Adrenal gland (tissue), 12 donors: Measurements from ENCODE around the gene NECTIN4. TPM values are rescaled to one million over a fixed set of nuclear protein-coding genes. Genes with fewer than 3 reads are reported as not detected.

ENCODE experiments used
- DNase-seq, 7 donors: peaks; one replicate each; pipeline ENCODE4 v3.0.0-alpha.2; 2019 to 2020
- H3K27ac ChIP-seq, 5 donors: fragments of 200-600 bp; sonication (generic) in 4 of 5; 1 replicate in 3 of 5; 2 replicates in 2 of 5; pipeline versions ENCODE4 v1.5.1 to v1.8.0; 2016 to 2020; ENCODE audit warnings: mild to moderate bottlenecking in 1 of 5
- H3K27me3 ChIP-seq: fragments of 200-600 bp; 2 replicates; pipeline ENCODE4 v1.8.0; 2021
- H3K36me3 ChIP-seq, 2 donors: fragments of 200-600 bp; replicated peaks in 1 of 2; 1 replicate in 1 of 2; 2 replicates in 1 of 2; pipeline versions ENCODE4 v1.5.1 to v1.8.0; 2018 to 2022
- H3K4me1 ChIP-seq, 2 donors: fragments of 200-600 bp; replicated peaks in 1 of 2; 1 replicate in 1 of 2; 2 replicates in 1 of 2; pipeline versions ENCODE4 v1.5.1 to v1.8.0; 2018 to 2021
- H3K4me3 ChIP-seq, 4 donors: fragments of 200-600 bp; sonication (generic) in 3 of 4; one replicate each; pipeline ENCODE4 v1.5.1; 2016 to 2018
- H3K9me3 ChIP-seq, 3 donors: fragments of 200-600 bp; sonication (generic) in 1 of 3; replicated peaks in 1 of 3; 1 replicate in 2 of 3; 2 replicates in 1 of 3; pipeline versions ENCODE4 v1.5.1 to v1.8.0; 2016 to 2021
- CTCF ChIP-seq, 6 experiments: fragments of 450-650 bp in 4 of 6; fragments of 200-600 bp in 2 of 6; sonication (generic) in 1 of 6; IDR thresholded peaks; 1 replicate in 5 of 6; 2 replicates in 1 of 6; pipeline versions ENCODE4 v1.5.1 to v1.8.0; 2016 to 2021; ENCODE audit warnings: antibody characterized with exemption in 6 of 6, mild to moderate bottlenecking in 2 of 6, moderate library complexity in 1 of 6
- POLR2A ChIP-seq, 2 donors: fragments of 450-650 bp; IDR thresholded peaks; one replicate each; pipeline ENCODE4 v1.6.1; 2017; ENCODE audit warnings: antibody characterized with exemption in 2 of 2, mild to moderate bottlenecking in 2 of 2, moderate library complexity in 1 of 2
- WGBS, 4 donors: extraction: QIAGEN DNeasy Blood & Tissue Kit in 2 of 4; methylation state at CpG; one replicate each; pipeline versions ENCODE4 v1.1.5 to v1.1.7; 2013 to 2017; 5-methylcytosine and 5-hydroxymethylcytosine counted together
- intact Hi-C, 2 donors: fragments of 100-400 bp; cut with DNase I; formaldehyde crosslinking; loops; one replicate each; pipeline versions ENCODE4 v1.14.1 to v1.15.0; 2022 to 2023
- polyA plus RNA-seq, 3 donors: library from polyadenylated mRNA; stranded (reverse); fragments of 200-250 nt in 2 of 3; fragments of 350-450 nt in 1 of 3; fragmentation: Illumina TruSeq in 1 of 3; extraction: RNeasy Lipid Tissue Mini Kit (QIAGEN cat#74804) in 1 of 3; gene quantifications; one replicate each; pipeline ENCODE4 v1.2.3, GENCODE V29; 2013 to 2014
- total RNA-seq, 9 donors: library from RNA; depleted of rRNA in 4 of 9; stranded (reverse); fragments of >200 nt in 4 of 9; fragments of 120-200 nt in 1 of 9; fragmentation: NEBNext Ultra II Directional in 1 of 9; extraction: Animal tissue kit (Norgen Biotek cat#: 25700) in 1 of 9; gene quantifications; one replicate each; pipeline versions ENCODE4 v1.1.0 to v1.2.4, GENCODE V29; 2013 to 2023
- donor health status: healthy with polysubstance abuse.
- donor health status: Bipolar disorder and iron deficiency.
- donor health status: DM: yes; HTN: yes; CAD: no.
- donor health status: DM: no; HTN: no; CAD: no.
- donor health status: DM: no; HTN: no; CAD: no.
- donor health status: DM: yes; HTN: yes; CAD: no.

Gene NECTIN4
- total and polyA plus RNA-seq, 12 donors, result 0.06 to 0.10 TPM; not detected in 10

DNA sequence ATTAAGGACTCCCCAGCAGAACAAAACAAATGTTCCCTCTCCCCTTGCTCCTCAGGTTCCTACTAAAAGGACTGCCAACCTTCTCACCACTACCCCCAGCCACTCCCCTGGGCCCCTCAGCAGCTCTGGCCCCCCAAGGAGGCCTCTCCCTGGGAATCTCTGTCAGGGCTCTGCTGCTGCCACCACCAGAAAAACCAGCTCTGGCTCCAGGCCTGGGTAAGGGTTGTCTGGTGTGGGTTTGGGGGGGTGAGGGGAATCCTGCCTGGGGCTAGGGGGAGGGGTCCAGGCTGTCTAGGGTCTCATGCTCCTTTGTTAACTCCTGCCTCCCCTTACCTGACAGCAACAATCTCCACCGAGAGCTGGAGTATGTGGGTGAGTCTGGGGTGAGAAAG lies 4.8 kb downstream of the NECTIN4 start:
- no peak for TF ChIP-seq CTCF (IDR thresholded peaks at IDR 0.05)
- no peak for TF ChIP-seq POLR2A (IDR thresholded peaks at IDR 0.05)
- 86 to 100% (median 96%) methylated on average over 1 of the region's 1 CpG for WGBS, 4 donors
- Histone ChIP-seq H3K27ac (no peak overlapping the region), H3K27me3 (no peaks in the 10 kb centered on the region), H3K4me1 (peaks cover 0 to 7% of the 10 kb centered on the region in 2 donors), H3K36me3 (no peaks in the 10 kb centered on the region), H3K9me3 (no peaks in the 10 kb centered on the region), H3K4me3 (no peak overlapping the region)
- no peak for DNase-seq
- intact Hi-C loops, result no loop called here

GRCh38 chr1:161083748-161084596 lies 5.4 kb downstream of the NECTIN4 start:
- H3K36me3 ChIP-seq, result no peaks in the 10 kb centered on the region
- H3K4me1 ChIP-seq, result peaks cover 0 to 7% of the 10 kb centered on the region in 2 donors
- TF ChIP-seq POLR2A (IDR thresholded peaks at IDR 0.05), result no peak
- no peak for TF ChIP-seq CTCF (IDR thresholded peaks at IDR 0.05)
- 67 to 73% (median 69%) methylated on average over 10 of the region's 10 CpGs for WGBS, 4 donors
- intact Hi-C loops, result no loop called here
- no peaks in the 10 kb centered on the region for H3K27me3 ChIP-seq
- no peak overlapping the region for H3K4me3 ChIP-seq
- H3K27ac ChIP-seq, result peak overlapping the region in 3 of 5 donors; percentile 33 to 54 (median 49)
- DNase-seq, result no peak
- H3K9me3 ChIP-seq, result no peaks in the 10 kb centered on the region

GRCh38 chr1:161082996-161083747 lies 6.2 kb downstream of the NECTIN4 start:
- Histone ChIP-seq H3K27ac (peak overlapping the region in 3 of 5 donors; percentile 33 to 54 (median 49)), H3K4me1 (peaks cover 0 to 7% of the 10 kb centered on the region in 2 donors), H3K27me3 (no peaks in the 10 kb centered on the region), H3K4me3 (no peak overlapping the region), H3K9me3 (no peaks in the 10 kb centered on the region), H3K36me3 (no peaks in the 10 kb centered on the region)
- intact Hi-C loops, result no loop called here
- TF ChIP-seq POLR2A (IDR thresholded peaks at IDR 0.05), result peak in 1 of 2 donors; percentile 28
- TF ChIP-seq CTCF (IDR thresholded peaks at IDR 0.05), result no peak
- peak; percentile 81 to 96 (median 93) for DNase-seq
- WGBS, 4 donors, result 38 to 48% (median 46%) methylated on average over 8 of the region's 8 CpGs

DNA sequence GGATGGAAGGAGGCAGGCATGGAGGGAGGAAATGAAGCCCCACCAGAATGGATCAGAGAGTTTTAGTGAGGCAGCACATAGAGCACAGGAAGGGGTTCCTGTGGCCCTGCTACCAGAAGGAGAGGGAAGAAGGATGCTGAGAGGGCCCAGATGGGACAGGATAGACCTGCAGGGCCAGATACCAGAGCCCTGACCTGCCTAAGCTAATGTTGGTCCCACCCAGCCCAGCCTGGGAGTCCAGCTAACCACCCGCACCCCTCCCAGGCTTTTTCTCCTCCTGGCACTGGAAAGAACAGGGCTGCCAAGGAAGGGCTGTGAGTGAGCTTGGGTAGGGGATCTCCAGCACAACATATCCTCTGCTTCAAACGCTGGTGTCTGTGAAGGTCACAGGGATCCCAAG lies 6.9 kb downstream of the NECTIN4 start:
- DNase-seq, result no peak
- Histone ChIP-seq H3K4me3 (no peak overlapping the region), H3K9me3 (no peaks in the 10 kb centered on the region), H3K4me1 (peaks cover 0 to 7% of the 10 kb centered on the region in 2 donors), H3K27ac (peak overlapping the region in 1 of 5 donors; percentile 49), H3K27me3 (no peaks in the 10 kb centered on the region), H3K36me3 (no peaks in the 10 kb centered on the region)
- intact Hi-C loops, result no loop called here
- 79 to 90% (median 85%) methylated on average over 2 of the region's 2 CpGs for WGBS, 4 donors
- TF ChIP-seq POLR2A (IDR thresholded peaks at IDR 0.05) (no peak), CTCF (IDR thresholded peaks at IDR 0.05) (no peak)
